Uterus (tissue), 4 donors: Measurements from ENCODE around the gene NOXA1. TPM values are rescaled to one million over a fixed set of nuclear protein-coding genes. Genes with fewer than 3 reads are reported as not detected.
"Not testable (repeated sequence)": the region's sequence is repeated elsewhere in the genome, so short reads cannot be mapped to it uniquely, and the experiment has no call there.

Experiments used
- DNase-seq, 2 donors: peaks; one replicate each; pipeline ENCODE4 v3.0.0-alpha.2; 2019 to 2020
- H3K27ac ChIP-seq, 2 donors: fragments of 200-600 bp; sonication (generic); 1 replicate in 1 of 2; 2 replicates in 1 of 2; pipeline ENCODE4 v1.5.1; 2016 to 2018
- H3K27me3 ChIP-seq, 2 donors: fragments of 200-600 bp; sonication (generic); one replicate each; pipeline ENCODE4 v1.5.1; 2018 to 2019; ENCODE audit warnings: control low read depth in 1 of 2
- H3K36me3 ChIP-seq, 2 donors: fragments of 200-600 bp; sonication (generic); one replicate each; pipeline ENCODE4 v1.5.1; 2019; ENCODE audit warnings: control low read depth in 1 of 2
- H3K4me1 ChIP-seq, 2 donors: fragments of 200-600 bp; sonication (generic); one replicate each; pipeline ENCODE4 v1.5.1; 2018 to 2019; ENCODE audit warnings: control low read depth in 1 of 2
- H3K4me3 ChIP-seq, 2 donors: fragments of 200-600 bp; sonication (generic); 1 replicate in 1 of 2; 2 replicates in 1 of 2; pipeline ENCODE4 v1.5.1; 2018 to 2019; ENCODE audit warnings: mild to moderate bottlenecking in 1 of 2
- H3K9me3 ChIP-seq, 2 donors: fragments of 200-600 bp; sonication (generic); one replicate each; pipeline ENCODE4 v1.5.1; 2019; ENCODE audit warnings: control low read depth in 1 of 2
- POLR2A ChIP-seq, 2 donors: fragments of 450-650 bp; IDR thresholded peaks; one replicate each; pipeline ENCODE4 v1.6.1; 2016; ENCODE audit warnings: antibody characterized with exemption in 2 of 2, mild to moderate bottlenecking in 1 of 2, moderate library complexity in 1 of 2
- intact Hi-C: fragments of 100-400 bp; cut with DNase I; formaldehyde crosslinking; loops from one replicate; pipeline ENCODE4 v1.15.1; 2023; ENCODE audit warnings: low total_unique reads
- total RNA-seq, 4 donors: library from RNA; depleted of rRNA in 3 of 4; stranded (reverse); fragments of >200 nt in 3 of 4; gene quantifications; one replicate each; pipeline versions ENCODE4 v1.1.0 to v1.2.4, GENCODE V29; 2014 to 2023
- TF ChIP-seq, protein P1 (sequence below), 4 experiments: fragments of 200-600 bp in 2 of 4; fragments of 450-650 bp in 2 of 4; sonication (generic) in 2 of 4; IDR thresholded peaks; one replicate each; pipeline ENCODE4 v1.5.1; 2016 to 2019; ENCODE audit warnings: antibody characterized with exemption in 4 of 4, mild to moderate bottlenecking in 2 of 4, moderate library complexity in 1 of 4
- donor health status: DM: yes; HTN: yes; CAD: no.

Gene NOXA1
- total RNA-seq, 4 donors from 2014 or later, result 0.29 to 13.3 (median 3.4) TPM

GRCh38 chr9:137449081-137449844, 26.1 kb downstream of the NOXA1 start:
- TF ChIP-seq POLR2A (IDR thresholded peaks at IDR 0.05), result no peak
- TF ChIP-seq, protein P1, sequence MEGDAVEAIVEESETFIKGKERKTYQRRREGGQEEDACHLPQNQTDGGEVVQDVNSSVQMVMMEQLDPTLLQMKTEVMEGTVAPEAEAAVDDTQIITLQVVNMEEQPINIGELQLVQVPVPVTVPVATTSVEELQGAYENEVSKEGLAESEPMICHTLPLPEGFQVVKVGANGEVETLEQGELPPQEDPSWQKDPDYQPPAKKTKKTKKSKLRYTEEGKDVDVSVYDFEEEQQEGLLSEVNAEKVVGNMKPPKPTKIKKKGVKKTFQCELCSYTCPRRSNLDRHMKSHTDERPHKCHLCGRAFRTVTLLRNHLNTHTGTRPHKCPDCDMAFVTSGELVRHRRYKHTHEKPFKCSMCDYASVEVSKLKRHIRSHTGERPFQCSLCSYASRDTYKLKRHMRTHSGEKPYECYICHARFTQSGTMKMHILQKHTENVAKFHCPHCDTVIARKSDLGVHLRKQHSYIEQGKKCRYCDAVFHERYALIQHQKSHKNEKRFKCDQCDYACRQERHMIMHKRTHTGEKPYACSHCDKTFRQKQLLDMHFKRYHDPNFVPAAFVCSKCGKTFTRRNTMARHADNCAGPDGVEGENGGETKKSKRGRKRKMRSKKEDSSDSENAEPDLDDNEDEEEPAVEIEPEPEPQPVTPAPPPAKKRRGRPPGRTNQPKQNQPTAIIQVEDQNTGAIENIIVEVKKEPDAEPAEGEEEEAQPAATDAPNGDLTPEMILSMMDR (IDR thresholded peaks at IDR 0.05), result no peak
- no peaks in the 10 kb centered on the region for H3K36me3 ChIP-seq
- H3K9me3 ChIP-seq, result no peaks in the 10 kb centered on the region
- no peak for DNase-seq
- no peaks in the 10 kb centered on the region for H3K4me1 ChIP-seq
- intact Hi-C loops, result no loop called here
- no peak overlapping the region for H3K27ac ChIP-seq
- H3K27me3 ChIP-seq, result no peaks in the 10 kb centered on the region
- no peak overlapping the region for H3K4me3 ChIP-seq

- Histone ChIP-seq H3K9me3 (no peaks in the 10 kb centered on the region), H3K4me1 (peaks cover 0 to 6% of the 10 kb centered on the region in 2 donors), H3K36me3 (no peaks in the 10 kb centered on the region), H3K4me3 (no peak overlapping the region), H3K27me3 (no peaks in the 10 kb centered on the region), H3K27ac (no peak overlapping the region)
- intact Hi-C loops, result no loop called here
- TF ChIP-seq, protein P1 (IDR thresholded peaks at IDR 0.05), result no peak
- TF ChIP-seq POLR2A (IDR thresholded peaks at IDR 0.05), result no peak
- no peak for DNase-seq
Measured at GRCh38 chr9:137449931-137450538, 26.8 kb downstream of the NOXA1 start.

- H3K27me3 ChIP-seq, H3K27ac ChIP-seq, H3K9me3 ChIP-seq, intact Hi-C loops, H3K36me3 ChIP-seq, DNase-seq, H3K4me3 ChIP-seq: not testable (repeated sequence)
- peaks cover 0 to 10% of the 10 kb centered on the region in 2 donors for H3K4me1 ChIP-seq
Measured at GRCh38 chr9:137450539-137451222, 27.5 kb downstream of the NOXA1 start.

GRCh38 chr9:137451264-137452005, 28.2 kb downstream of the NOXA1 start:
- peak in 1 of 2 donors; percentile 10 for DNase-seq
- H3K27me3 ChIP-seq, intact Hi-C loops, H3K4me3 ChIP-seq, H3K36me3 ChIP-seq, H3K9me3 ChIP-seq, H3K27ac ChIP-seq: not testable (repeated sequence)
- H3K4me1 ChIP-seq, result peaks cover 0 to 10% of the 10 kb centered on the region in 2 donors

DNA sequence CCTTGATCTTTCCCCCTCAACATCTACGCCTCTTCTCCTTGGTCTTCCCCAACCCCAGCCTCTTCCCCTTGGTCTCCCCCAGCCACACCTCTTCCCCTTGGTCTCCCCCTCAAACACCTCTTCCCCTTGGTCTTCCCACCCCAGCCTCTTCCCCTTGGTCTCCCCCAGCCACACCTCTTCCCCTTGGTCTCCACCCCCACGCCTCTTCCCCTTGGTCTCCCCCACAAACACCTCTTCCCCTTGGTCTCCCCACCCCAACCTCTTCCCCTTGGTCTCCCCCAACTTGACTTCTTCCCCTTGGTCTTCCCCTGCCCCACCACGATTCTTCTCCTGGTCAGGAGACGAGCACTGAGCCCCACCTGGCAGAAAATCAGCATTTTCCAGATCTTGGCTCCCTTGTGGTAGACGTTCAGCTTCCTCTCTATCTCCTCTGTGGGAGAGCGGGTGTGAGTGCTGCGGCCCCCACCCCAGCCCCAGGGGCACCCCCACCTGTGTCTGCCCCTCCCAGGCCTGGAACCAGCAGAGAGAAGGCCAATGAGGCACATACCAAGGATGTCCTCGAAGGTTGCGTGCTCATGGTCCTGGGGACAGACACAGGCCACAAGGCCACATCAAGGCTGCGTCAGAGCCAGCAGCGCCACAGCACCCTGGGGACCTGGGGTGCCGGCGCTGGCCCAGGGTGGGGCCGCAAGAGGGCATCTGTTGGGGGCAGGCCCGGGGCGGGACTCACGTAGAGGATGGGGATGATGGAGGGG, 29.0 kb downstream of the NOXA1 start:
- Histone ChIP-seq H3K27ac (no peak overlapping the region), H3K36me3 (no peaks in the 10 kb centered on the region)
- intact Hi-C loops, result no loop called here

More for the DNA sequence above, 29.0 kb downstream of the NOXA1 start:
- DNase-seq, result peak; percentile 15 to 20
- no peak overlapping the region for H3K4me3 ChIP-seq
- H3K27me3 ChIP-seq, result no peaks in the 10 kb centered on the region
- no peaks in the 10 kb centered on the region for H3K9me3 ChIP-seq
- no peak for TF ChIP-seq POLR2A (IDR thresholded peaks at IDR 0.05)
- TF ChIP-seq, protein P1 (IDR thresholded peaks at IDR 0.05), result no peak
- H3K4me1 ChIP-seq, result peaks cover 0 to 10% of the 10 kb centered on the region in 2 donors
